ENCODE data around the gene NEAT1.
"Not testable (repeated sequence)": the region's sequence is repeated elsewhere in the genome, so short reads cannot be mapped to it uniquely, and the experiment has no call there.

Gene NEAT1

GRCh38 chr11:65452806-65453490, 30.4 kb downstream of the NEAT1 start:
- no peak for DNase-seq (ENCODE audit: low read depth)

GRCh38 chr11:65454311-65454695, 31.7 kb downstream of the NEAT1 start:
- DNase-seq (ENCODE audit: low read depth): no peak

DNA sequence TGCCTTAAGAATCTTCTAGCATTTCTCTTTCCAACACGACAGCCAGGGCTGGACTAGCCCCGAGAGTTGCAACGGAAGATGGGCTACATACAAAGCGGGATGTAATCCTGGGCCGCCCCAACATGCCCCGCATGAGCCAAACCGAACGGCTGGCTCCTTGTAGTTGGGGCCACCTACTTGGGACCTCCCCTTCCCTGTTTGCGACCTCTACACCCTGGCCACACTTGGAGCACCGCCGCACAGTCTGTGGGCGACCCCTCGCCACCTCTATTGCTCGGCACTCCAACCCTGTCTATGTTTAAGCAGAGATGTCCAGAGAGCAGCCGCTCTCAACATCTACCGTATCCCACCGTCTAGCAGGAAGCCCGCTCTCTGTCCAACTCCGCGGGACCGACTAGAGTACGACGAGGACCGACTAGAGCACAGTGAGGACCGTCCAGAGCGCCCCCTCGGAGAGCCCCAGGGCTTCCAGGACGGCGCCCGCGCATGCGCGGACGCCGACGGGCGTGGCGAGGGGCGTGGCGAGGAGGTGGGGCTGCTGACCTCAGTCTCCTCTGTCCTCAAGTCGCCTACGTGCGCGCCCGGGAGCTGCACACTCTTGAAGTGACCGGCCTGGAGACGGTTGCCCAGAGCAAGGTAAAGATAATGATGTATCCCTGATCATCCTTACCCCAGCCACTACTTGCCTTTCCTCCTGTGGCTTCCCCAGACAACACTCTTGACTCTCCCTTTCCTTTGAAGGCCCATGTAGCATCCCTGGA, 32.3 kb downstream of the NEAT1 start:
- DNase-seq (ENCODE audit: low read depth): peak; percentile 64

GRCh38 chr11:65456418-65456817, 33.8 kb downstream of the NEAT1 start:
- DNase-seq (ENCODE audit: low read depth): no peak

- DNase-seq (ENCODE audit: low read depth): no peak
Measured at GRCh38 chr11:65459552-65459951, 37.0 kb downstream of the NEAT1 start.

GRCh38 chr11:65465471-65465870, 42.9 kb downstream of the NEAT1 start:
- not testable (repeated sequence) for DNase-seq (ENCODE audit: low read depth)

DNA sequence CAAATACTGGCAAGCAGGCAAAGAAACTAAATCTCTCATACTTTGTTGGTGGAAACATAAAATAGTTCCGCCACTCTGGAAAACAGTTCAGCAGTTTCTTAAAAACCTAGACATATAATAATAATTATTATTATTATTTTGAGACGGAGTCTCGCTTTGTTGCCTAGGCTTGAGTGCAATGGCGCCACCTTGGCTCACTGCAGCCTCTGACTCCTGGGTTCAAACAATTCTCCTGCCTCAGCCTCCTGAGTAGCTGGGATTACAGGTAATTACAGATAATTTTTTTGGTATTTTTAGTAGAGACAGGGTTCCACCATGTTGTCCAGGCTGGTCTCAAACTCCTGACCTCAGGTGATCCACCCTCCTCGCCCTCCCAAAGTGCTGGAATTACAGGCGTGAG, 44.7 kb downstream of the NEAT1 start:
- not testable (repeated sequence) for DNase-seq (ENCODE audit: low read depth)

DNA sequence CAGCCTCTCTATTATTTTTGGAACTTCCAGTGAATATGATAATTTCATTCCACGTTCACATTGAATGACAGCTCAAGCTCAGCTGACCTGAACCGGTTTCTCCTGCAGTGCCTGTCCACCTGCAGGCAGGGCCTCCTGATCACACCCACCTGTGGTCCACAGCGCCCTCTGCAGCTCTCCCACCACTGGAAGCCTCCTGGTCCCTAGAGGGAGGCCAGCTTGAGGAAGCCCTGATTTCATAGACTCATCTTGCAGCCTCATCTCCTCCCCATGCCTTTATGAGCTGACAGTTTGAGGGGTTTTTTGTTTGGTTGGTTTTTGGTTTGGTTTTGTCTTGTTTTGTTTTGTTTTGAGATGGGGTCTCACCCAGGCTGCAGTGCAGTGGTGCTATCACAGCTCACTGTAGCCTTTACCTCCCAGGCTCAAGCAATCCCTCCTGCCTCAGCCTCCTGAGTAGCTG, 46.3 kb downstream of the NEAT1 start:
- no peak for DNase-seq (ENCODE audit: low read depth)

DNA sequence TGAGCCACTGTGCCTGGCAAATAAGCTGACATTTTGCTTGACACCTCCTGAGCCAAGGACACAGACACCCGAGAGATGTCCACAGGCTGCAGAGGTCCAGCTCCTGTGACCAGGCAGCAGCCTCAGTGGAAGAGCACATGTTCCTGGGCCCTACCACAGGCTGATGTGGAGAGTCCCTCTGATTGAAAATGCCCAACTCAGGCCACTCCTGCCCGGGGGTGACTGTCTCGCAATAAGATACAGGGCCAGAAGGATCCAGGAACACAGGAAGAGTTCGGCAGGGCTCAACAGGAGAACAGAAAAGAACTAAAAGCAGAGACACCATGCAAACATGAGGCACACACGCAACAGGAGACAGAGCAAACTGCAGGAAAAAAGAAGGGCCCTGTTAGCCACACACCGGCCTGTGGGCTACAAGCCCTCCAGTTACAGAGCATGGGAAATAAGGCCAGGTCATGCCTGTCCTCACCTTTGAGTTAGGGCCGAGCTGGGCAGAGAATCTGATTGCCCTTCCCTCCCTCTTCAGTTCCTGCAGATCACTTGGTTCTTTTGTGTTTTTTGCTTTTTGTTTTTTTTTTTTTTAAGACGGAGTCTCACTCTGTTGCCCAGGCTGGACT, 47.9 kb downstream of the NEAT1 start:
- DNase-seq (ENCODE audit: low read depth): no peak

DNA sequence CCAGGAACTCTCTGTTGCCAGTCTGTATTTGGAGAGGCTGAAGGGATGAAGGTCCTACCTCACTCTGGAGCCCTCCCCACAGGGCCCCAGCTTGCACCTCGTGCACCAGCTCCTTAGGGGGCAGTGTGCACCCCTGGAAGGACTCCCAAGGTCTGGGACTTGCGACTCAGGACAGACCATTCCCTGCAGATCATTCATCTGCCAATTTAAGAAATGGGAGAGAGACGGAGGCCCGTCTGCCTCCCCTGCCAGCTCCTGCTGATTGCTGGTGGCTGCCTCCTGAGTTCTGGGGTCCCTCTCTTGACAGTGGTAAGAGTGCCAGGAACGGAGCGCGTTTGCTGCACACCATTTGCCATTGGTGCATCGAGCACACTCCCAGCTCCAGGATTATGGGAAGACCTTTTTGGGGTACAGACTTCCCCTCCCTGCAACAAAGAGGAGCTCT, 48.9 kb downstream of the NEAT1 start:
- no peak for DNase-seq (ENCODE audit: low read depth)

- not testable (repeated sequence) for DNase-seq (ENCODE audit: low read depth)
Measured at GRCh38 chr11:65472588-65473277, 50.1 kb downstream of the NEAT1 start.

GRCh38 chr11:65473278-65473860, 50.8 kb downstream of the NEAT1 start:
- no peak for DNase-seq (ENCODE audit: low read depth)

DNA sequence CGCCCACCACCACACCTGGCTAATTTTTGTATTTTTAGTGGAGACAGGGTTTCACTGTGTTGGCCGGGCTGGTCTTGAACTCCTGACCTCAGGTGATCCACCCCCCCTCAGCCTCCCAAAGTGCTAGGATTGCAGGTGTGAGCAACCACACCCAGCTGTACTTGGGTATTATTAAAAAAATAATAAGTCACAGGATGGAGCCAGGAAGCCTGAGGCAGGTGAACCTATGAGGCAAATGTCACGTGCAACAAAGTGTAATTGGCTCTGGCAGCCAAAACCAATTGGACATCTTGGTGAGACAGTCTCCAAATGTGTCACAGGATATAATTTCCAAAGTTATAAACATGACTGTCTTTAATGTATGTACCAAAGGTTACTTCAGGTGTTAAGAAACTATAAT, 52.3 kb downstream of the NEAT1 start:
- no peak for DNase-seq (ENCODE audit: low read depth)

DNA sequence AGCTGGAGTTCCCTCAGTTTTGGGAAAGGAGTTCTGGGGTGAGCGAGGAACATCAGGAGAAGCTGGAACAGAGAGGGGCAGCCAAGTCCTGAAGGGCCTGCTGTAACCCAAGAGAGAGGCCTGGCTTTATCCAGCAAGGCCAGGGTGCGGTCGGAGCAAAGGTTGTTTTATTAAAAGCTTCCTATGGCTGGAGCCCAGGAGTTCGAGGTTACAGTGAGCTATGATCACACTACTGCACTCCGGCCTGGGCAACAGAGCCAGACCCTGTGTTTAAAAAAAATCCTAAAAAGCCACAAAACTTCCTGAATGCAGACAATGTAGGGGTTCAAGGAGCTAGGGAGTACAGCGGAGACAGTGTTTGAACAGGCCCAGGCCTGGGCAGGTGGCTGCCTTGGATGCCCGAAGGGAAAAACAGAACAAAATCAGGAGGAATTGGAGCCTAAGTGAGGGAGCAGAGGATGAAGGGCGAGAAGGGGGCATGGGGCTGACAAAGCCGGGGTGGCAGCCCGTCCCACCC, 54.1 kb downstream of the NEAT1 start:
- DNase-seq (ENCODE audit: low read depth): no peak

DNA sequence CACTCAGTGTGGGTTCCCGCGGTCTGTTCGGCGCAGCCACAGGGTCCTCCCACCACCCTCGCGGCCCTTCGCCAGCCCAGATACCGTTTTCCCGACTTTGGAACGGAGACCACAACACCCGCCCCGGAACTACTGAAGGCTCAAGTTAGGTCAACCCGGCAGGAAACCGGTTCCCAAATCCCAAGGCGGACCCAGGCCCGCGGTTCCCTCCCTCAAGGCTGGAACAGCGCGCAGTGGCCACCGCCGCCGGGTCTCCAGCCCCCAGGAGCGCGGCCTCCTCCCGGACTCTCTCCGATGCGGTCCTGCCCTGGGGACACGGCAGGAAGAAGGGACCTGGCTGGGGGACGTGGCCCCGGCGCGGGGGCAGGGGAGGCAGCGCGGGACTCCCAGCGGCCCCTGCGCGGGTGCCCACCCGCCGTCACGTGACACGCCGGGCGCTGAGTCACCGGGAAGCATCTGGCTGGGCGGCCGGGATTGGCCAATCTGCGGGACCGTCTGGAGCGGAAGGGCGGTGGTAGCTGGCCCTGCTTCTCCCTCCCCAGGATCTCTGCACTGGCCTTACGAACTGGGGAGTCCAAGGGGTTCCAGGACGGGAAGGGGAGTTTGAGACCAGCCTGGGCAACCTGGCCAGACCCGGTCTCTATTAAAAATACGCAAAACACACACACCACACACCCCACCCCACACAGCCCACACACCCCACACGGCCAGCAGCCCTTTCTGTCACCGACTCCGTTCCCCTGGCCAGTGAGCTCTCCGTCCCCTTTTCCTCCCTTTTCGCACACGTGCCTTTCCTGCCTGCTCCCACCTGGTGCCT, 54.8 kb downstream of the NEAT1 start:
- DNase-seq (ENCODE audit: low read depth): peak; percentile 84

DNA sequence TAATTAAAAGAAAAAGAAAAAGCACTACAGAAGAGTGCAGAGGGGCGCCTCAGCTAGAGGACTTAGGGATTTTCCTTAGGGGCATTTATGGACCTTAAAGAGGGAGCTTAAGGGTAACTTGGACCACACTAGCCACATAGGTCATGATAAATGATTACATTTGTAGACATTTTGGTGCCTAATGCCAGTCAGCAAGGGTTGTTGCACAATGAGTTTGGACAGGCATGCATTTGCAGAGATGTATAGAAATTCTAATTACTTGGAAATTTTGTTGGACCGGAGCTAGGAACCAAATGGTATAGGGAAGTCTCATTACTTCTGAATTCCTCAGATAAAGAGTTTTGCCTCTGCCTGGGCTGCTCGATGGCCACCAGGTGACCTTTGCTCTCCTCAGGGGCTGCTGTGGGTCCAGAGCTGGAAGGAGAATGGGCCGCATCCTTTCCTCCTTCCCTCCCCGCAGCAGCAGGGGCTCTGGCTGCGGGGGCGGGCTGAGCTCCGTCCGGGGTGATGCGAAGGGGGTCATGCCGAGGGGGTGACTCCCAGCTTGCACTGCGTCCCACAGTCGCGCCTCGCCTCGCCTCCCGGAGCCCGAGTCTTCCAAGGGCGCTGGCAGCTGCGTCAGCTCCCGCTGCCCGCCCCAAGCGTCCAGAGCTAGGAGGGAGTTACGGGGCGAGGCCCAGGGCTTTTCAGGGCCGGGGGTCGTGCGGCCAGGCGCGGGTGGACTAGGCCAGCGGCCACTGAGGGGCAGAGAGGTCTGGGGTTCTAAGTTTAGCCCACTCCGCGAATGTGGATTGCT, 56.0 kb downstream of the NEAT1 start:
- DNase-seq (ENCODE audit: low read depth): no peak

- DNase-seq (ENCODE audit: low read depth): no peak
Measured at GRCh38 chr11:65479184-65480145, 56.9 kb downstream of the NEAT1 start.

DNA sequence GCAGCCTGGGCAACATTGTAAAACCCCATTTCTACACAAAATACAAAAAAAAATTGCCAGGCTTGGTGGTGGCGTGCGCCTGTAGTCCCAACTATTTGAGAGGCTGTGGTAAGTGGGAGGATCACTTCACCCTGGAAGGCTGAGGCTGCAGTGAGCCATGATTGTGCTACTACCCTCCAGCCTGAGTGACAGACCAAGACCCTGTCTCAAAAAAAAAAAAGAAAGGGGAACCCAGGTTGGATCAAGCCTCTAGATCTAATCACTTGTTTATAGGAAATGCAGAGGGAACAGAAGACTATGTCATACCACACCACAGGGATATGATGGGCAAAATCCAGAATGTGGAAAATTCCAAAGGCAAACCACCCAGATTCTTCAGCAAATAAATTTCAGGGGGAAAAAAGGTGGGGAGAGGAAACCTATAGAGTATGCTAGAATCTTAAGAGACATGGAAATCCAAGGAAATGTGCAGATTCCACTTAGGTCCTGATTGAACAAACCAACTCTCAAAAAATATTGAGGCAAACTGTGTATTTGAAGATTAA, 59.8 kb downstream of the NEAT1 start:
- DNase-seq (ENCODE audit: low read depth): no peak

DNA sequence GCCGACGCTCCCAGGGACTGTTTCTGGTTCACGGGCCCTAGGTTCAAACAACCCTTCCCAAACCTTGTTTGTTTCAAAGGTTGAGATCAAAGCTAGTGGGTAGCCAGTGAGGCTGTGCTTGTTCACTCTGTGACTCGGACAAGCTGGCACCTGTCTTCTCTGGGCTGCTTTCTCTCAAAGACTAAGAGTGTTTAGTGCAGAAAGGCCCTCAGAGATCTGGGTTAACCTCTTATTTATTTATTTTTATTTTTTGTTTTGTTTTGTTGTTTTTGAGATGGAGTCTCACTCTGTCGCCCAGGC, 63.3 kb downstream of the NEAT1 start:
- DNase-seq (ENCODE audit: low read depth): no peak
